ENCODE results near the gene SBF2.

SBF2 gene

DNA sequence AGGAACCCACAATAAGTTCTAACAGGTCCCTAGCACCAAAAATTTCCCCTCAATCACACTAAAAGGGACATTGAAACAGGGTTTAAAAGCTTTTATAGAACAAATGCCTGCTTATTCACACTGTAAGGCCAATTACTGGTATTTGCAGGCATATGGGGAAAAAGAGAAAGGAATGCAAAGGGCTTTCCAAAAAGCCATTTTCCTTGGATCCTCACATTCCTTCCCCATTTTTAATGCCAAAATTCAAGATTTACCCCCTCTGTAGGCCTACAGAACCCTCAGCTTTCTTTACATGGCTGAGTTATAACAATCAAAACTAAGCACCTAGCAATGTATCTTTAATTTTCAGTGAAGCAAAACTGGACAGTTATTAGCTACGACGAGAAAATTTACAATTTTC lies 102.0 kb downstream of the SBF2 start:
- H2AK5ac ChIP-seq (ENCODE audit: low read depth, low read length) = no peak overlapping the region
- WGBS, 2 donors (ENCODE audit: extremely low coverage in 2 of 2, insufficient read length in 2 of 2, insufficient replicate concordance in 1 of 2) = no CpG with 5 or more reads among the region's 2 CpGs
- no peaks in the 10 kb centered on the region for H3K79me1 ChIP-seq (ENCODE audit: low read depth, low read length)
- no peak overlapping the region for H2BK5ac ChIP-seq (ENCODE audit: low read length)
- H2BK15ac ChIP-seq (ENCODE audit: low read length) = no peak overlapping the region
- H2AFZ ChIP-seq (ENCODE audit: low read length) = no peak overlapping the region
- H3K4me1 ChIP-seq (ENCODE audit: control insufficient read depth in 2 of 2, insufficient read depth in 1 of 2, low read depth in 1 of 2, low read length in 2 of 2) = no peaks in the 10 kb centered on the region
- H2BK12ac ChIP-seq (ENCODE audit: low read length) = no peak overlapping the region
- H2BK120ac ChIP-seq (ENCODE audit: low read depth, low read length) = no peak overlapping the region
- peaks cover 0 to 15% of the 10 kb centered on the region in 2 donors for H3K36me3 ChIP-seq (replicated peaks in 1 of 2; ENCODE audit: control insufficient read depth in 2 of 2, insufficient read depth in 2 of 2, low read length in 2 of 2)
- H3K14ac ChIP-seq (ENCODE audit: low read length) = no peak overlapping the region
- H3K9me3 ChIP-seq (replicated peaks in 1 of 2; ENCODE audit: control insufficient read depth in 2 of 2, insufficient read depth in 1 of 2, low read depth in 1 of 2, low read length in 2 of 2) = no peaks in the 10 kb centered on the region
- H3K4me2 ChIP-seq (ENCODE audit: insufficient read depth, low read length, poor library complexity, severe bottlenecking) = no peak overlapping the region
- H3K4me3 ChIP-seq (ENCODE audit: low read length in 2 of 2) = no peak overlapping the region
- no peak overlapping the region for H3K4ac ChIP-seq (ENCODE audit: low read length)
- no peak overlapping the region for H3K18ac ChIP-seq (ENCODE audit: low read length)
- no peak overlapping the region for H3K27ac ChIP-seq (replicated peaks; ENCODE audit: low read length)
- no peak overlapping the region for H3K23ac ChIP-seq (ENCODE audit: low read depth, low read length, poor library complexity)
- H3K9ac ChIP-seq (ENCODE audit: low read depth, low read length, poor library complexity) = no peak overlapping the region
- no peaks in the 10 kb centered on the region for H3K27me3 ChIP-seq (ENCODE audit: control insufficient read depth in 3 of 3, insufficient read depth in 3 of 3, low read depth in 1 of 3, low read length in 3 of 3)
- H4K91ac ChIP-seq (ENCODE audit: low read depth, low read length, poor library complexity) = no peak overlapping the region
- DNase-seq (ENCODE audit: low spot score) = no peak
- no peak overlapping the region for H4K8ac ChIP-seq (ENCODE audit: low read depth, low read length)

DNA sequence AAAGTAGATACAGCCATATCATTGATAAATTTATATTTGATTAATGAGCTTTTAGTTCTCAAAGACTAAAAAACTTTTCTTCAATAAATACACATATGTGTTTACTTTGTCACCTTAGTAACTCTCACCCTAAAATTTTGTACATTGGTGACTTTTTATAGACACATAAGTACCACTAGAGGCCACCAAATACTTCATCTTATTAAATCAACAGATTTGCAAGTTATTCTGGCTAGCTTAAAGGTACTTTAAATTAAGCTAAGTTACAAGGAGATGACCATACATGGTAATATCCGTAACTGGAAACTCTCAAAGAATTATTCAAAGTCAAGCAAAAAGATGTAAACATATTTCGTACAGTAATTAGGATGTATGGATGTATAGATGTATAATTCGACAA lies 112.2 kb downstream of the SBF2 start:
- Histone ChIP-seq H3K14ac (ENCODE audit: low read length) (no peak overlapping the region), H3K27ac (replicated peaks; ENCODE audit: low read length) (no peak overlapping the region), H3K9me3 (replicated peaks in 1 of 2; ENCODE audit: control insufficient read depth in 2 of 2, insufficient read depth in 1 of 2, low read depth in 1 of 2, low read length in 2 of 2) (no peaks in the 10 kb centered on the region), H2AK5ac (ENCODE audit: low read depth, low read length) (no peak overlapping the region), H3K18ac (ENCODE audit: low read length) (no peak overlapping the region), H4K91ac (ENCODE audit: low read depth, low read length, poor library complexity) (no peak overlapping the region), H3K23ac (ENCODE audit: low read depth, low read length, poor library complexity) (no peak overlapping the region), H3K36me3 (replicated peaks in 1 of 2; ENCODE audit: control insufficient read depth in 2 of 2, insufficient read depth in 2 of 2, low read length in 2 of 2) (no peaks in the 10 kb centered on the region), H3K4me3 (ENCODE audit: low read length in 2 of 2) (no peak overlapping the region), H2BK120ac (ENCODE audit: low read depth, low read length) (no peak overlapping the region), H2AFZ (ENCODE audit: low read length) (no peak overlapping the region), H3K4ac (ENCODE audit: low read length) (no peak overlapping the region), H3K9ac (ENCODE audit: low read depth, low read length, poor library complexity) (no peak overlapping the region), H2BK12ac (ENCODE audit: low read length) (no peak overlapping the region), H2BK5ac (ENCODE audit: low read length) (no peak overlapping the region), H3K27me3 (ENCODE audit: control insufficient read depth in 3 of 3, insufficient read depth in 3 of 3, low read depth in 1 of 3, low read length in 3 of 3) (no peaks in the 10 kb centered on the region), H3K4me2 (ENCODE audit: insufficient read depth, low read length, poor library complexity, severe bottlenecking) (no peak overlapping the region), H3K79me1 (ENCODE audit: low read depth, low read length) (no peaks in the 10 kb centered on the region), H3K4me1 (ENCODE audit: control insufficient read depth in 2 of 2, insufficient read depth in 1 of 2, low read depth in 1 of 2, low read length in 2 of 2) (no peaks in the 10 kb centered on the region), H2BK15ac (ENCODE audit: low read length) (no peak overlapping the region), H4K8ac (ENCODE audit: low read depth, low read length) (no peak overlapping the region)
- 100% methylated on average over 1 of the region's 3 CpGs for WGBS, 2 donors (ENCODE audit: extremely low coverage in 2 of 2, insufficient read length in 2 of 2, insufficient replicate concordance in 1 of 2)
- DNase-seq (ENCODE audit: low spot score) = no peak

DNA sequence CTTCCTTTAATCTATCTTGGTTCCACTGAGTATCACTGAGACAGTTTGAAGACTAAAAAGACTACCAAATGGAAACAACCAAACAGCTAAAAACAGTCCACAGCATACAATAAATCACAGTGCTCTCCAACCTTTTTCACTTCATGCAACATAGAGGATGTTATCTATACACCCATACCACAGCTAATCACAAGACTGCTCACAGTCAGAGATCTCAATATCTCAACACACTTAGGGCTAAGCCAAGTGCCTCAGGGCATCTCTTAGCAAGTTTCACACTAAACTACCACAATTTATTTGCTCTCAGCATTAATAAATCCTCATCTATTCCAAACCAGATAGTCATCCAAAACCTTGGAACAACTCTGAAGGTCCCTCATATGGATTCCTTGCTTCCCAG lies 129.4 kb downstream of the SBF2 start:
- Histone ChIP-seq H3K4me2 (ENCODE audit: insufficient read depth, low read length, poor library complexity, severe bottlenecking) (no peak overlapping the region), H3K4me1 (ENCODE audit: control insufficient read depth in 2 of 2, insufficient read depth in 1 of 2, low read depth in 1 of 2, low read length in 2 of 2) (no peaks in the 10 kb centered on the region), H3K4me3 (ENCODE audit: low read length in 2 of 2) (no peak overlapping the region), H4K91ac (ENCODE audit: low read depth, low read length, poor library complexity) (no peak overlapping the region), H3K9me3 (replicated peaks in 1 of 2; ENCODE audit: control insufficient read depth in 2 of 2, insufficient read depth in 1 of 2, low read depth in 1 of 2, low read length in 2 of 2) (no peaks in the 10 kb centered on the region), H2AK5ac (ENCODE audit: low read depth, low read length) (no peak overlapping the region), H2BK120ac (ENCODE audit: low read depth, low read length) (no peak overlapping the region), H3K27me3 (ENCODE audit: control insufficient read depth in 3 of 3, insufficient read depth in 3 of 3, low read depth in 1 of 3, low read length in 3 of 3) (no peaks in the 10 kb centered on the region), H3K18ac (ENCODE audit: low read length) (no peak overlapping the region), H3K23ac (ENCODE audit: low read depth, low read length, poor library complexity) (no peak overlapping the region), H3K9ac (ENCODE audit: low read depth, low read length, poor library complexity) (no peak overlapping the region), H2BK12ac (ENCODE audit: low read length) (no peak overlapping the region), H4K8ac (ENCODE audit: low read depth, low read length) (no peak overlapping the region), H3K36me3 (replicated peaks in 1 of 2; ENCODE audit: control insufficient read depth in 2 of 2, insufficient read depth in 2 of 2, low read length in 2 of 2) (no peaks in the 10 kb centered on the region), H3K79me1 (ENCODE audit: low read depth, low read length) (no peaks in the 10 kb centered on the region), H3K4ac (ENCODE audit: low read length) (no peak overlapping the region), H2BK5ac (ENCODE audit: low read length) (no peak overlapping the region), H2BK15ac (ENCODE audit: low read length) (no peak overlapping the region), H3K14ac (ENCODE audit: low read length) (no peak overlapping the region), H2AFZ (ENCODE audit: low read length) (no peak overlapping the region), H3K27ac (replicated peaks; ENCODE audit: low read length) (no peak overlapping the region)
- no peak for DNase-seq (ENCODE audit: low spot score)

DNA sequence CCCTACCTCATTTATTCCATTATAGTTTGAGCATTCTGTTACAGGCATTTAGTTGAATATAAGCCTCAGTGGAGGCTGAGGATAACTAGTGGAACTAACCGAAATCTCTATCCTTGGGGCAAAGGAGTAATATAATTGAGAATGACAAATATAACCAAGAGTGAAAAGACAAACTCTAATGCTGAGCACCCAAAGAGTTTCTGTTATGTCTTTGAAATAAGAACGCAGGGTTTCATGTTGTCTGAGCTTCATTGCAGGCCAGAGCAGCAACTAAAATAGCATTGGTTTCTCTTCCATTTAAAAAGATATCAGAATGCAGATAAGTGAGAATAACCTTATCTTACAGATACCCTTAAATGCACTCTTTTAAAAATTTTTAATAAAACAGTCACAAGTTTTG lies 131.8 kb downstream of the SBF2 start:
- no peak overlapping the region for H3K4me3 ChIP-seq (ENCODE audit: low read length in 2 of 2)

More for the DNA sequence above, 131.8 kb downstream of the SBF2 start:
- Histone ChIP-seq H3K4ac (ENCODE audit: low read length) (no peak overlapping the region), H3K9me3 (replicated peaks in 1 of 2; ENCODE audit: control insufficient read depth in 2 of 2, insufficient read depth in 1 of 2, low read depth in 1 of 2, low read length in 2 of 2) (no peaks in the 10 kb centered on the region), H4K91ac (ENCODE audit: low read depth, low read length, poor library complexity) (no peak overlapping the region), H3K23ac (ENCODE audit: low read depth, low read length, poor library complexity) (no peak overlapping the region), H3K4me2 (ENCODE audit: insufficient read depth, low read length, poor library complexity, severe bottlenecking) (no peak overlapping the region), H2BK5ac (ENCODE audit: low read length) (no peak overlapping the region), H2AFZ (ENCODE audit: low read length) (no peak overlapping the region), H2AK5ac (ENCODE audit: low read depth, low read length) (no peak overlapping the region), H3K18ac (ENCODE audit: low read length) (no peak overlapping the region), H3K4me1 (ENCODE audit: control insufficient read depth in 2 of 2, insufficient read depth in 1 of 2, low read depth in 1 of 2, low read length in 2 of 2) (no peaks in the 10 kb centered on the region), H3K27me3 (ENCODE audit: control insufficient read depth in 3 of 3, insufficient read depth in 3 of 3, low read depth in 1 of 3, low read length in 3 of 3) (no peaks in the 10 kb centered on the region), H4K8ac (ENCODE audit: low read depth, low read length) (no peak overlapping the region), H3K79me1 (ENCODE audit: low read depth, low read length) (no peaks in the 10 kb centered on the region), H3K27ac (replicated peaks; ENCODE audit: low read length) (no peak overlapping the region), H2BK15ac (ENCODE audit: low read length) (no peak overlapping the region), H2BK120ac (ENCODE audit: low read depth, low read length) (no peak overlapping the region), H3K14ac (ENCODE audit: low read length) (no peak overlapping the region), H3K9ac (ENCODE audit: low read depth, low read length, poor library complexity) (no peak overlapping the region), H2BK12ac (ENCODE audit: low read length) (no peak overlapping the region), H3K36me3 (replicated peaks in 1 of 2; ENCODE audit: control insufficient read depth in 2 of 2, insufficient read depth in 2 of 2, low read length in 2 of 2) (no peaks in the 10 kb centered on the region)
- WGBS, 2 donors (ENCODE audit: extremely low coverage in 2 of 2, insufficient read length in 2 of 2, insufficient replicate concordance in 1 of 2) = no CpG with 5 or more reads among the region's 2 CpGs
- no peak for DNase-seq (ENCODE audit: low spot score)
